ENCODE measurements around the gene COL13A1.

DNA sequence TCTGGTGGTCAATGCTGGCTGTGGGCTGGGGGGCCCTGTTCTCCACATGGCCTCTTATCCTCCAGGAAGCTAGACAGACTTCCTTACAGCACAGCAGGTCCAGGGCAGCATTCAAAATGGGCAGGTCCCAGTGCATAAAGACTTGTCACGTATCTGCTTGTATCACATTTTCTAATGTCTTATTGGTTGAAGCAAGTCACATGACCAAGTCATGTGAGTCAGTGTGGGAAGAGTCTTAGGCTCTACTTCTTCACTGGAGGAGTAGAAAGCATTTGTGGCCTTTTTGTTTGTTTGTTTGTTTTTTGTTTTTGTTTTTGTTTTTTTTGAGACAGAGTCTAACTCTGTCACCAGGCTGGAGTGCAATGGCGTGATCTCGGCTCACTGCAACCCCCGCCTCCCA lies 104.7 kb downstream of the COL13A1 start:
- TF ChIP-seq, protein P1, sequence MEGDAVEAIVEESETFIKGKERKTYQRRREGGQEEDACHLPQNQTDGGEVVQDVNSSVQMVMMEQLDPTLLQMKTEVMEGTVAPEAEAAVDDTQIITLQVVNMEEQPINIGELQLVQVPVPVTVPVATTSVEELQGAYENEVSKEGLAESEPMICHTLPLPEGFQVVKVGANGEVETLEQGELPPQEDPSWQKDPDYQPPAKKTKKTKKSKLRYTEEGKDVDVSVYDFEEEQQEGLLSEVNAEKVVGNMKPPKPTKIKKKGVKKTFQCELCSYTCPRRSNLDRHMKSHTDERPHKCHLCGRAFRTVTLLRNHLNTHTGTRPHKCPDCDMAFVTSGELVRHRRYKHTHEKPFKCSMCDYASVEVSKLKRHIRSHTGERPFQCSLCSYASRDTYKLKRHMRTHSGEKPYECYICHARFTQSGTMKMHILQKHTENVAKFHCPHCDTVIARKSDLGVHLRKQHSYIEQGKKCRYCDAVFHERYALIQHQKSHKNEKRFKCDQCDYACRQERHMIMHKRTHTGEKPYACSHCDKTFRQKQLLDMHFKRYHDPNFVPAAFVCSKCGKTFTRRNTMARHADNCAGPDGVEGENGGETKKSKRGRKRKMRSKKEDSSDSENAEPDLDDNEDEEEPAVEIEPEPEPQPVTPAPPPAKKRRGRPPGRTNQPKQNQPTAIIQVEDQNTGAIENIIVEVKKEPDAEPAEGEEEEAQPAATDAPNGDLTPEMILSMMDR (IDR thresholded peaks at IDR 0.05), result no peak
- no peak for TF ChIP-seq POLR2A (IDR thresholded peaks at IDR 0.05)
